Peyer's patch (tissue), 4 donors: ENCODE measurements around the gene EDIL3.

Experiments
- POLR2A ChIP-seq, 2 donors: fragments of 450-650 bp; IDR thresholded peaks; one replicate each; pipeline ENCODE4 v1.5.1; 2017; ENCODE audit warnings: antibody characterized with exemption in 2 of 2, mild to moderate bottlenecking in 2 of 2, moderate library complexity in 2 of 2
- TF ChIP-seq, protein P1 (sequence below), 6 experiments: fragments of 450-650 bp in 4 of 6; fragments of 200-600 bp in 2 of 6; sonication (generic) in 1 of 6; IDR thresholded peaks; one replicate each; pipeline ENCODE4 v1.5.1; 2017 to 2019; ENCODE audit warnings: antibody characterized with exemption in 6 of 6, mild to moderate bottlenecking in 3 of 6, moderate library complexity in 1 of 6

DNA sequence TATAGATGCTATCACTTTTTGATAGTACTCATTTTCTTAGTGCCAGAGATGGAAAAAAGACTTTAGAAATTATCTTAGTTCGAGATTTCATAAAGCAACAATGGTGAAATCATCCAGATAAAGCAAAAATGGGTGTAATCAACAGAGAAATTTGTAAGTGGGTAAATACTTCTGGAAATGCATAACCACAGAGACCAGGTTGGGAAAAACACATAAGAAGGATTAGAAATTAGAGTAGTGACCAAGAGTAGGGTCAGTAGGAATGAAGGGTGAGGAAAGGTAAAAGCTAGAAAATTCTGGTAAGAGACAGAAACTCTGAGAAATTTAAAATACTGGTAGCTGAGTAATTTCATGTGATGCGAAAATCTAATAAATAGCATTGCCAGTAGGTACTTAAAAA, 11.2 kb downstream of the EDIL3 start:
- TF ChIP-seq POLR2A (IDR thresholded peaks at IDR 0.05), result no peak
- TF ChIP-seq, protein P1, sequence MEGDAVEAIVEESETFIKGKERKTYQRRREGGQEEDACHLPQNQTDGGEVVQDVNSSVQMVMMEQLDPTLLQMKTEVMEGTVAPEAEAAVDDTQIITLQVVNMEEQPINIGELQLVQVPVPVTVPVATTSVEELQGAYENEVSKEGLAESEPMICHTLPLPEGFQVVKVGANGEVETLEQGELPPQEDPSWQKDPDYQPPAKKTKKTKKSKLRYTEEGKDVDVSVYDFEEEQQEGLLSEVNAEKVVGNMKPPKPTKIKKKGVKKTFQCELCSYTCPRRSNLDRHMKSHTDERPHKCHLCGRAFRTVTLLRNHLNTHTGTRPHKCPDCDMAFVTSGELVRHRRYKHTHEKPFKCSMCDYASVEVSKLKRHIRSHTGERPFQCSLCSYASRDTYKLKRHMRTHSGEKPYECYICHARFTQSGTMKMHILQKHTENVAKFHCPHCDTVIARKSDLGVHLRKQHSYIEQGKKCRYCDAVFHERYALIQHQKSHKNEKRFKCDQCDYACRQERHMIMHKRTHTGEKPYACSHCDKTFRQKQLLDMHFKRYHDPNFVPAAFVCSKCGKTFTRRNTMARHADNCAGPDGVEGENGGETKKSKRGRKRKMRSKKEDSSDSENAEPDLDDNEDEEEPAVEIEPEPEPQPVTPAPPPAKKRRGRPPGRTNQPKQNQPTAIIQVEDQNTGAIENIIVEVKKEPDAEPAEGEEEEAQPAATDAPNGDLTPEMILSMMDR (IDR thresholded peaks at IDR 0.05), result no peak
